Neural progenitor cell (in vitro differentiated cells): ENCODE results near the gene BCAS3. TPM values are rescaled to one million over a fixed set of nuclear protein-coding genes. Genes with fewer than 3 reads are reported as not detected.
A peak's percentile ranks its signal among the peaks of the same experiment; 100 is the strongest.

Experiments
- DNase-seq: peaks from one replicate; pipeline ENCODE4 v3.0.0-alpha.2; 2016; ENCODE audit warnings: low spot score
- H2AFZ ChIP-seq: fragments of 200-600 bp; sonication (generic); replicated peaks from 2 replicates; pipeline ENCODE4 v1.6.1; 2016; ENCODE audit warnings: antibody characterized with exemption
- H3F3A ChIP-seq: fragments of 200-600 bp; sonication (generic); 2 replicates; pipeline ENCODE4 v1.6.1; 2016; ENCODE audit warnings: antibody characterized with exemption, low read depth
- H3K27ac ChIP-seq: fragments of 200-600 bp; sonication (generic); 2 replicates; pipeline ENCODE4 v1.5.1; 2016; ENCODE audit warnings: mild to moderate bottlenecking
- H3K27me3 ChIP-seq: fragments of 200-600 bp; sonication (generic); 2 replicates; pipeline ENCODE4 v1.6.1; 2016; ENCODE audit warnings: mild to moderate bottlenecking, moderate library complexity
- H3K36me3 ChIP-seq: fragments of 200-600 bp; sonication (generic); 2 replicates; pipeline ENCODE4 v1.5.1; 2016
- H3K4me1 ChIP-seq: fragments of 200-600 bp; sonication (generic); 2 replicates; pipeline ENCODE4 v1.6.1; 2016; ENCODE audit warnings: mixed run types
- H3K4me2 ChIP-seq: fragments of 200-600 bp; sonication (generic); 2 replicates; pipeline ENCODE4 v1.6.1; 2016
- H3K4me3 ChIP-seq: fragments of 200-600 bp; sonication (generic); 2 replicates; pipeline ENCODE4 v1.5.1; 2016
- H3K79me2 ChIP-seq: fragments of 200-600 bp; sonication (generic); 2 replicates; pipeline ENCODE4 v1.6.1; 2016; ENCODE audit warnings: low read depth
- H3K9ac ChIP-seq: fragments of 200-600 bp; sonication (generic); 2 replicates; pipeline ENCODE4 v1.6.1; 2016
- H3K9me3 ChIP-seq: fragments of 200-600 bp; sonication (generic); 2 replicates; pipeline ENCODE4 v1.5.1; 2016; ENCODE audit warnings: low read depth
- H4K20me1 ChIP-seq: fragments of 200-600 bp; sonication (generic); 2 replicates; pipeline ENCODE4 v1.6.1; 2016; ENCODE audit warnings: low read depth
- H3K27ac Mint-ChIP-seq: 3 replicates; pipeline ENCODE4 v1.8.0; 2021; ENCODE audit warnings: mixed read lengths
- H3K27me3 Mint-ChIP-seq: 2 replicates; pipeline ENCODE4 v1.8.0; 2022; ENCODE audit warnings: low read depth, mild to moderate bottlenecking, inconsistent platforms, moderate library complexity, mixed read lengths; ENCODE audit not compliant: insufficient read depth
- H3K36me3 Mint-ChIP-seq: 3 replicates; pipeline ENCODE4 v1.8.0; 2021; ENCODE audit warnings: mixed read lengths
- H3K4me1 Mint-ChIP-seq: 3 replicates; pipeline ENCODE4 v1.8.0; 2021; ENCODE audit warnings: mixed read lengths
- H3K4me3 Mint-ChIP-seq: 3 replicates; pipeline ENCODE4 v1.8.0; 2021; ENCODE audit warnings: mild to moderate bottlenecking, moderate library complexity, mixed read lengths
- H3K9me3 Mint-ChIP-seq: 3 replicates; pipeline ENCODE4 v1.8.0; 2020; ENCODE audit warnings: mixed read lengths
- EZH2 ChIP-seq: fragments of 200-600 bp; sonication (generic); IDR thresholded peaks from 2 replicates; pipeline ENCODE4 v1.6.1; 2017; ENCODE audit warnings: antibody characterized with exemption, mild to moderate bottlenecking, moderate library complexity
- EZH2phosphoT487 ChIP-seq: fragments of 200-600 bp; sonication (generic); IDR thresholded peaks from 2 replicates; pipeline ENCODE4 v1.6.1; 2017; ENCODE audit warnings: antibody characterized with exemption
- total RNA-seq: library from RNA; depleted of rRNA; stranded (reverse); fragments of >200 nt; gene quantifications from 2 replicates; pipeline ENCODE4 v1.2.3, GENCODE V29; 2015; ENCODE audit warnings: low replicate concordance
- TF ChIP-seq, protein P1 (sequence below): fragments of 200-600 bp; sonication (generic); IDR thresholded peaks from 2 replicates; pipeline ENCODE4 v1.5.1; 2017; ENCODE audit warnings: antibody characterized with exemption, mild to moderate bottlenecking

The BCAS3 gene
- total RNA-seq, 1 donor from 2014 or later = 60.9 TPM

DNA sequence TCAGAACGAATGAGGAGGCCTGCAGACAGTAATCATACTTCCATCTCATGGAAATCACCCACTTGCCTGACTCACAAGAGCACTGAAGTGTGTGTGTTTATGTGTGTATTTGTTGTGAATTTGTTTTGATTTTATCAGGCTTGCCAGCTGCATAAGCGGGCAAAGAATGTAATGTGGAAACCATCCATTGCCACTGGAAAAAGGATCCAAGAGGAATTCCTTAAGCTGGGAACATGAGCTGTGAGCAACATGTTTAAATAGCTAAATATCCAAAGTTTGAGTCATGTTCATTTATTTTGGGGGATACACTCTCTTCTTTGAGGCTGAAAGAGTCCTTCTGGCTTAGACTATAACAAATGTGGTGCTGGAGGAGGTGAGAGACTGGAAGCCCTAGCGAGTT is 523.6 kb downstream of the BCAS3 start:
- no peak for DNase-seq
- Histone ChIP-seq H3K27me3 (no peaks in the 10 kb centered on the region), H3K9me3 (no peaks in the 10 kb centered on the region), H3K27ac (no peak overlapping the region), H2AFZ (no peak overlapping the region), H3F3A (peaks cover 17% of the 10 kb centered on the region), H3K4me2 (no peak overlapping the region), H3K79me2 (no peaks in the 10 kb centered on the region), H3K9ac (no peak overlapping the region), H3K36me3 (no peaks in the 10 kb centered on the region), H3K4me1 (peaks cover 8% of the 10 kb centered on the region), H3K4me3 (no peak overlapping the region), H4K20me1 (no peaks in the 10 kb centered on the region)
- H3K9me3 Mint-ChIP-seq = no peaks in the 10 kb centered on the region
- H3K4me1 Mint-ChIP-seq = peaks cover 20% of the 10 kb centered on the region
- H3K27ac Mint-ChIP-seq = peak overlapping the region; percentile 28
- TF ChIP-seq EZH2phosphoT487 (no peak), EZH2 (no peak)
- TF ChIP-seq, protein P1, sequence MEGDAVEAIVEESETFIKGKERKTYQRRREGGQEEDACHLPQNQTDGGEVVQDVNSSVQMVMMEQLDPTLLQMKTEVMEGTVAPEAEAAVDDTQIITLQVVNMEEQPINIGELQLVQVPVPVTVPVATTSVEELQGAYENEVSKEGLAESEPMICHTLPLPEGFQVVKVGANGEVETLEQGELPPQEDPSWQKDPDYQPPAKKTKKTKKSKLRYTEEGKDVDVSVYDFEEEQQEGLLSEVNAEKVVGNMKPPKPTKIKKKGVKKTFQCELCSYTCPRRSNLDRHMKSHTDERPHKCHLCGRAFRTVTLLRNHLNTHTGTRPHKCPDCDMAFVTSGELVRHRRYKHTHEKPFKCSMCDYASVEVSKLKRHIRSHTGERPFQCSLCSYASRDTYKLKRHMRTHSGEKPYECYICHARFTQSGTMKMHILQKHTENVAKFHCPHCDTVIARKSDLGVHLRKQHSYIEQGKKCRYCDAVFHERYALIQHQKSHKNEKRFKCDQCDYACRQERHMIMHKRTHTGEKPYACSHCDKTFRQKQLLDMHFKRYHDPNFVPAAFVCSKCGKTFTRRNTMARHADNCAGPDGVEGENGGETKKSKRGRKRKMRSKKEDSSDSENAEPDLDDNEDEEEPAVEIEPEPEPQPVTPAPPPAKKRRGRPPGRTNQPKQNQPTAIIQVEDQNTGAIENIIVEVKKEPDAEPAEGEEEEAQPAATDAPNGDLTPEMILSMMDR = no peak
- H3K4me3 Mint-ChIP-seq = no peak overlapping the region
- H3K27me3 Mint-ChIP-seq = no peaks in the 10 kb centered on the region
- no peaks in the 10 kb centered on the region for H3K36me3 Mint-ChIP-seq

DNA sequence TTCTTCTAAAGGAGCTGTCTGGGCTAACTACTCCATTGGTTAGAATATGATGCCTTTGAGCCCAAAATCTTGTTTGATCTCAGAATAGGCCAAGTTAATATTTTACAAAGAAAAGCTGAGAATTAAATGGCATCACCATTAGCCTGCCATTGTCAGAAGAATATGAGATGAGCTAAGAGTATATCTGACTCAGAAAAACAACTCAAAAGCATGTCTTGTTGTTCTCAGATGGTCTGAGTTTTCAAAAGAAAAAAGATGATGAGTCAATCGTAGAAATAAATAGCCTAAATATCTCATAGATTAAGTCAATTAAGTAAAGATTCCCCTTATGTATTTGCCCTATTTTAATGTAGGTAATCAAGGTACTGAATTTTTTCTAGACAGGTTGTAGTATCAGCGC is 524.9 kb downstream of the BCAS3 start:
- Histone ChIP-seq H4K20me1 (no peaks in the 10 kb centered on the region), H3K36me3 (no peaks in the 10 kb centered on the region), H2AFZ (no peak overlapping the region), H3F3A (peaks cover 17% of the 10 kb centered on the region), H3K79me2 (no peaks in the 10 kb centered on the region), H3K4me2 (no peak overlapping the region), H3K9ac (no peak overlapping the region), H3K27me3 (no peaks in the 10 kb centered on the region), H3K9me3 (no peaks in the 10 kb centered on the region), H3K27ac (no peak overlapping the region), H3K4me1 (peaks cover 8% of the 10 kb centered on the region), H3K4me3 (no peak overlapping the region)
- DNase-seq = no peak
- no peaks in the 10 kb centered on the region for H3K9me3 Mint-ChIP-seq
- H3K27ac Mint-ChIP-seq = no peak overlapping the region
- no peak overlapping the region for H3K4me3 Mint-ChIP-seq
- H3K4me1 Mint-ChIP-seq = peaks cover 20% of the 10 kb centered on the region
- TF ChIP-seq EZH2phosphoT487 (no peak), EZH2 (no peak)
- TF ChIP-seq, protein P1 = no peak
- H3K27me3 Mint-ChIP-seq = no peaks in the 10 kb centered on the region
- no peaks in the 10 kb centered on the region for H3K36me3 Mint-ChIP-seq

DNA sequence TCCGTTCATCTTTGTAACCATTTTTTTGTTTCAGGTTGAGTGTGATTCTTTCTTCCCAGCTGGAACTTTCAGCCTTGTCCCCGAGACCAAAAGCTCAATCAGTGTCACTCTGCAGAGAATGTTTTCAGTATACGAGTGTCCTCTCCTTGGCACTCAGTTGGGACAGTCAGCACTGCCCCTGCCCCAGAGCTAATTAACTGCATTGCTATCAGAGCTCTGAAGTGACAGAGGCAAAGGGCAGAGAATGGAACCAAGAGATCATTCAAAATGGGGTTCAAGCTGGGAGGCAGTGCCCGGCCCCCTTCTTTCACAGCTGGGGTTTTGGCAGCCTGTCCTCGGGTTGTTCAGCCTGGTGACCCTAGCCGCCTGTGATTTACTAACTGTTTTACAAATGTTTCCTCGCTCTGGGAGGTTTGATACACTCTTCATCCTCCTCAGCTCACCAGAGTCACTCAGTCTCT is 526.0 kb downstream of the BCAS3 start:
- Histone ChIP-seq H3K9me3 (no peaks in the 10 kb centered on the region), H2AFZ (no peak overlapping the region), H3K36me3 (no peaks in the 10 kb centered on the region), H3K9ac (no peak overlapping the region), H3K79me2 (no peaks in the 10 kb centered on the region), H3K4me2 (peak overlapping the region; percentile 9), H3K4me1 (peaks cover 16% of the 10 kb centered on the region), H3K27ac (no peak overlapping the region), H4K20me1 (no peaks in the 10 kb centered on the region), H3F3A (peaks cover 20% of the 10 kb centered on the region), H3K27me3 (no peaks in the 10 kb centered on the region), H3K4me3 (no peak overlapping the region)
- Mint-ChIP-seq H3K36me3 (no peaks in the 10 kb centered on the region), H3K27ac (peak overlapping the region; percentile 57), H3K9me3 (no peaks in the 10 kb centered on the region), H3K27me3 (no peaks in the 10 kb centered on the region), H3K4me3 (no peak overlapping the region), H3K4me1 (peaks cover 30% of the 10 kb centered on the region)
- TF ChIP-seq EZH2phosphoT487 (no peak), EZH2 (no peak)
- TF ChIP-seq, protein P1 = no peak
- DNase-seq = peak; percentile 29
